SK-N-SH (cell line): Measurements from ENCODE around the gene RBM4B.

Experiments used
- RAD21 ChIP-seq: IDR thresholded peaks from 2 replicates; pipeline ENCODE4 v1.6.1; 2012; ENCODE audit warnings: mild to moderate bottlenecking, low read length
- SMC3 ChIP-seq: IDR thresholded peaks from 2 replicates; pipeline ENCODE4 v1.6.1; 2012; ENCODE audit warnings: low read depth, low read length, improper control_type of control experiment
- TCF12 ChIP-seq: IDR thresholded peaks from 2 replicates; pipeline ENCODE4 v1.4.0; 2012
- USF2 ChIP-seq: fragments of 150-350 bp; IDR thresholded peaks from 2 replicates; pipeline ENCODE4 v1.6.1; 2017; ENCODE audit warnings: antibody characterized with exemption, low read length, low read depth, borderline replicate concordance
- TF ChIP-seq, protein P1 (sequence below): IDR thresholded peaks from 2 replicates; pipeline ENCODE4 v1.6.1; 2012; ENCODE audit warnings: mild to moderate bottlenecking, low read depth, low read length, moderate library complexity
- TF ChIP-seq, protein P2 (sequence below): fragments of 200-600 bp; sonication (generic); IDR thresholded peaks from 2 replicates; pipeline ENCODE4 v1.6.1; 2017; ENCODE audit warnings: antibody characterized with exemption, mild to moderate bottlenecking, moderate library complexity
- TF ChIP-seq, protein P3 (sequence below): IDR thresholded peaks from 2 replicates; pipeline ENCODE4 v1.4.0; 2012; ENCODE audit warnings: low read depth
- TF ChIP-seq, protein P4 (sequence below): IDR thresholded peaks from 2 replicates; pipeline ENCODE4; 2012

GRCh38 chr11:66680966-66681645, 3.4 kb upstream of the RBM4B start:
- TF ChIP-seq USF2 (no peak), RAD21 (no peak), SMC3 (no peak), TCF12 (no peak)
- TF ChIP-seq, protein P1, sequence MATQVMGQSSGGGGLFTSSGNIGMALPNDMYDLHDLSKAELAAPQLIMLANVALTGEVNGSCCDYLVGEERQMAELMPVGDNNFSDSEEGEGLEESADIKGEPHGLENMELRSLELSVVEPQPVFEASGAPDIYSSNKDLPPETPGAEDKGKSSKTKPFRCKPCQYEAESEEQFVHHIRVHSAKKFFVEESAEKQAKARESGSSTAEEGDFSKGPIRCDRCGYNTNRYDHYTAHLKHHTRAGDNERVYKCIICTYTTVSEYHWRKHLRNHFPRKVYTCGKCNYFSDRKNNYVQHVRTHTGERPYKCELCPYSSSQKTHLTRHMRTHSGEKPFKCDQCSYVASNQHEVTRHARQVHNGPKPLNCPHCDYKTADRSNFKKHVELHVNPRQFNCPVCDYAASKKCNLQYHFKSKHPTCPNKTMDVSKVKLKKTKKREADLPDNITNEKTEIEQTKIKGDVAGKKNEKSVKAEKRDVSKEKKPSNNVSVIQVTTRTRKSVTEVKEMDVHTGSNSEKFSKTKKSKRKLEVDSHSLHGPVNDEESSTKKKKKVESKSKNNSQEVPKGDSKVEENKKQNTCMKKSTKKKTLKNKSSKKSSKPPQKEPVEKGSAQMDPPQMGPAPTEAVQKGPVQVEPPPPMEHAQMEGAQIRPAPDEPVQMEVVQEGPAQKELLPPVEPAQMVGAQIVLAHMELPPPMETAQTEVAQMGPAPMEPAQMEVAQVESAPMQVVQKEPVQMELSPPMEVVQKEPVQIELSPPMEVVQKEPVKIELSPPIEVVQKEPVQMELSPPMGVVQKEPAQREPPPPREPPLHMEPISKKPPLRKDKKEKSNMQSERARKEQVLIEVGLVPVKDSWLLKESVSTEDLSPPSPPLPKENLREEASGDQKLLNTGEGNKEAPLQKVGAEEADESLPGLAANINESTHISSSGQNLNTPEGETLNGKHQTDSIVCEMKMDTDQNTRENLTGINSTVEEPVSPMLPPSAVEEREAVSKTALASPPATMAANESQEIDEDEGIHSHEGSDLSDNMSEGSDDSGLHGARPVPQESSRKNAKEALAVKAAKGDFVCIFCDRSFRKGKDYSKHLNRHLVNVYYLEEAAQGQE = no peak
- TF ChIP-seq, protein P2, sequence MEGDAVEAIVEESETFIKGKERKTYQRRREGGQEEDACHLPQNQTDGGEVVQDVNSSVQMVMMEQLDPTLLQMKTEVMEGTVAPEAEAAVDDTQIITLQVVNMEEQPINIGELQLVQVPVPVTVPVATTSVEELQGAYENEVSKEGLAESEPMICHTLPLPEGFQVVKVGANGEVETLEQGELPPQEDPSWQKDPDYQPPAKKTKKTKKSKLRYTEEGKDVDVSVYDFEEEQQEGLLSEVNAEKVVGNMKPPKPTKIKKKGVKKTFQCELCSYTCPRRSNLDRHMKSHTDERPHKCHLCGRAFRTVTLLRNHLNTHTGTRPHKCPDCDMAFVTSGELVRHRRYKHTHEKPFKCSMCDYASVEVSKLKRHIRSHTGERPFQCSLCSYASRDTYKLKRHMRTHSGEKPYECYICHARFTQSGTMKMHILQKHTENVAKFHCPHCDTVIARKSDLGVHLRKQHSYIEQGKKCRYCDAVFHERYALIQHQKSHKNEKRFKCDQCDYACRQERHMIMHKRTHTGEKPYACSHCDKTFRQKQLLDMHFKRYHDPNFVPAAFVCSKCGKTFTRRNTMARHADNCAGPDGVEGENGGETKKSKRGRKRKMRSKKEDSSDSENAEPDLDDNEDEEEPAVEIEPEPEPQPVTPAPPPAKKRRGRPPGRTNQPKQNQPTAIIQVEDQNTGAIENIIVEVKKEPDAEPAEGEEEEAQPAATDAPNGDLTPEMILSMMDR = no peak
- TF ChIP-seq, protein P3, sequence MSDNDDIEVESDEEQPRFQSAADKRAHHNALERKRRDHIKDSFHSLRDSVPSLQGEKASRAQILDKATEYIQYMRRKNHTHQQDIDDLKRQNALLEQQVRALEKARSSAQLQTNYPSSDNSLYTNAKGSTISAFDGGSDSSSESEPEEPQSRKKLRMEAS = no peak
- TF ChIP-seq, protein P4, sequence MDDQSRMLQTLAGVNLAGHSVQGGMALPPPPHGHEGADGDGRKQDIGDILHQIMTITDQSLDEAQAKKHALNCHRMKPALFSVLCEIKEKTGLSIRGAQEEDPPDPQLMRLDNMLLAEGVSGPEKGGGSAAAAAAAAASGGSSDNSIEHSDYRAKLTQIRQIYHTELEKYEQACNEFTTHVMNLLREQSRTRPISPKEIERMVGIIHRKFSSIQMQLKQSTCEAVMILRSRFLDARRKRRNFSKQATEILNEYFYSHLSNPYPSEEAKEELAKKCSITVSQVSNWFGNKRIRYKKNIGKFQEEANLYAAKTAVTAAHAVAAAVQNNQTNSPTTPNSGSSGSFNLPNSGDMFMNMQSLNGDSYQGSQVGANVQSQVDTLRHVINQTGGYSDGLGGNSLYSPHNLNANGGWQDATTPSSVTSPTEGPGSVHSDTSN = no peak
